Measurements from ENCODE around the gene XYLT1.

DNA sequence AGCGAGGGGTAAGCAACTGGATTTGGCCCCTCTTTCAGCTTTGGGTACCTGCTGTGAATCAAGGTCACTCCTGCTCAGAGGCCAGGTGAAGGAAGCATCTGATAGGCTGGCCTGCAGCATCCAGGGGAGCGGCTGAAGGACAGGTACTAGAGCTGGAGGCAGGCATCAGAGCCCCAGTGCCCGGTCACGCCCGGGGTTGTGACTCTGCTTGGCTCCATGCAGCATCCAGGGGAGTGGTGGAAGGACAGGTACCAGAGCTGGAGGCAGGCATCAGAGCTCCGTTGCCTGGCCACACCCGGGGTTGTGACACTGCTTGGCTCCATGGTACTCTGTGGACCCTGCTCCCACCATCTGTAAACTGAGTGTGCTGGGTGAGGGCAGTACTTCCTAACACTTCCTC is 189.7 kb downstream of the XYLT1 start:
- TF ChIP-seq POLR2AphosphoS5 (IDR thresholded peaks at IDR 0.05; ENCODE audit: low read depth, low read length) (no peak), POLR2A (IDR thresholded peaks at IDR 0.05; ENCODE audit: low read depth, low read length) (no peak), POU2F2 (IDR thresholded peaks at IDR 0.05; ENCODE audit: low read depth, low read length) (no peak), TAF1 (IDR thresholded peaks at IDR 0.05; ENCODE audit: low read depth, low read length) (no peak), PAX5 (IDR thresholded peaks at IDR 0.05; ENCODE audit: insufficient read depth, low read length, severe bottlenecking) (no peak)
